K562 (cell line): ENCODE results near the gene SYT7.

Experiments
- BMI1 ChIP-seq: fragments of 150-350 bp; IDR thresholded peaks from 2 replicates; pipeline ENCODE4 v1.6.1; 2014; ENCODE audit warnings: low read length
- EZH2 ChIP-seq: IDR thresholded peaks from 2 replicates; pipeline ENCODE4 v1.6.1; 2012; ENCODE audit warnings: low read depth, mild to moderate bottlenecking, inconsistent platforms, low read length, borderline replicate concordance
- HCFC1 ChIP-seq: IDR thresholded peaks from 2 replicates; pipeline ENCODE4 v1.6.1; 2012; ENCODE audit warnings: low read depth, low read length, improper control_type of control experiment
- HMG20B ChIP-seq: fragments of 250-450 bp; sonication (Bioruptor Pico); IDR thresholded peaks from 2 replicates; pipeline ENCODE4 v1.5.0; 2021; ENCODE audit warnings: mild to moderate bottlenecking
- POLR2AphosphoS2 ChIP-seq: IDR thresholded peaks from 2 replicates; pipeline ENCODE4 v1.6.1; 2012; ENCODE audit warnings: low read length, improper control_type of control experiment
- POLR2AphosphoS5 ChIP-seq: IDR thresholded peaks from 2 replicates; pipeline ENCODE4 v1.6.1; 2011; ENCODE audit warnings: mild to moderate bottlenecking, low read depth, low read length, moderate library complexity; ENCODE audit not compliant: control insufficient read depth, insufficient read depth
- TAF15 ChIP-seq: fragments of 200-400 bp; formaldehyde crosslinking; IDR thresholded peaks from 2 replicates; pipeline ENCODE4 v1.6.1; 2017; ENCODE audit warnings: mild to moderate bottlenecking, low read depth, low read length, moderate library complexity
- TBL1XR1 ChIP-seq, 2 experiments: IDR thresholded peaks; 2 replicates each; pipeline ENCODE4 v1.6.1; 2012; ENCODE audit warnings: improper control_type of control experiment in 2 of 2, low read length in 2 of 2, mild to moderate bottlenecking in 1 of 2
- ZNF134 ChIP-seq: fragments of 250-450 bp; sonication (Bioruptor Pico); conservative IDR thresholded peaks from 2 replicates; pipeline ENCODE4 v1.4.0; 2020
- TF ChIP-seq, protein P1 (sequence below), 3 experiments: IDR thresholded peaks in 2 of 3; conservative IDR thresholded peaks in 1 of 3; 2 replicates each; pipeline ENCODE4 v1.5.1; 2011 to 2012; ENCODE audit warnings: low read length in 3 of 3, mild to moderate bottlenecking in 3 of 3, control low read depth in 2 of 3, improper control_type of control experiment in 1 of 3, inconsistent platforms in 1 of 3, low read depth in 1 of 3, mixed read lengths in 1 of 3, moderate library complexity in 1 of 3; ENCODE audit not compliant: insufficient read depth in 2 of 3

DNA sequence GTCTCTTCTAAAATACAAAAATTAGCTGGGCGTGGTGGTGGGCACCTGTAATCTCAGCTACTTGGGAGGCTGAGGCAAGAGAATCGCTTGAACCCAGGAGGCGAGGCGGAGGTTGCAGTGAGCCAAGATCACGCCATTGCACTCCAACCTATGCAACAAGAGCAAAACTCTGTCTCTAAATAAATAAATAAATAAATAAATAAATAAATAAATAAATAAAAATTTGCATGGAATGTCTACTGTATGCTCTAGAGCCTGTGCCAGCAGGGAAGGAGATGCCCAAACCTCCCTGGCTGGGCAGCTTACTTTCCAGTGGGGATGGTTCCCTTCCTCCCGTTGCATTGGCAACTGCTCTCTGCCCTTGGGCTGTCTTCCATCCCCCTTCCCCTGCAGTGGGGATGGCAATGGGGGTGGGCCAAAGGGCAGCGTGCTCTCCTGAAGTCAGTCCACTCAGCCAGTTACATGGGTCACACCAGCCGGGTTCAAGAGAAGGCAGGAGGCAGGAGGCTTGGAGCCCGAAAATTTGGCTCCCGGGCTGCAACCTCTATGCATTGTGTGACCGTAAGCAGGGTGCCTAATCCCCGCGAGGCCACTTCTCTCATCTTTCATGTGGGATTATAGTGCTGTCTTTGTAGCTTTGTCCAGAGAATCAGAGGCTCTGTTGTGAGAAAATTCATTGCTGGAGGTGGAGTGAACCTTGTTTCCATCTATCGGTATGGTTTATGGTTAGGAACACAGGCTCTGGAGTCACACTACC, 73.7 kb downstream of the SYT7 start:
- TF ChIP-seq, protein P1, sequence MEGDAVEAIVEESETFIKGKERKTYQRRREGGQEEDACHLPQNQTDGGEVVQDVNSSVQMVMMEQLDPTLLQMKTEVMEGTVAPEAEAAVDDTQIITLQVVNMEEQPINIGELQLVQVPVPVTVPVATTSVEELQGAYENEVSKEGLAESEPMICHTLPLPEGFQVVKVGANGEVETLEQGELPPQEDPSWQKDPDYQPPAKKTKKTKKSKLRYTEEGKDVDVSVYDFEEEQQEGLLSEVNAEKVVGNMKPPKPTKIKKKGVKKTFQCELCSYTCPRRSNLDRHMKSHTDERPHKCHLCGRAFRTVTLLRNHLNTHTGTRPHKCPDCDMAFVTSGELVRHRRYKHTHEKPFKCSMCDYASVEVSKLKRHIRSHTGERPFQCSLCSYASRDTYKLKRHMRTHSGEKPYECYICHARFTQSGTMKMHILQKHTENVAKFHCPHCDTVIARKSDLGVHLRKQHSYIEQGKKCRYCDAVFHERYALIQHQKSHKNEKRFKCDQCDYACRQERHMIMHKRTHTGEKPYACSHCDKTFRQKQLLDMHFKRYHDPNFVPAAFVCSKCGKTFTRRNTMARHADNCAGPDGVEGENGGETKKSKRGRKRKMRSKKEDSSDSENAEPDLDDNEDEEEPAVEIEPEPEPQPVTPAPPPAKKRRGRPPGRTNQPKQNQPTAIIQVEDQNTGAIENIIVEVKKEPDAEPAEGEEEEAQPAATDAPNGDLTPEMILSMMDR (IDR thresholded peaks at IDR 0.05 in 2 of 3, conservative IDR thresholded peaks at IDR 0.05 in 1 of 3; ENCODE audit: insufficient read depth in 2 of 3, low read depth in 1 of 3, low read length in 3 of 3) = no peak
- TF ChIP-seq POLR2AphosphoS5 = no peak
- no peak for TF ChIP-seq EZH2
- no peak for TF ChIP-seq HMG20B (CRISPR knock-in tag)
- TF ChIP-seq POLR2AphosphoS2 = no peak
- no peak for TF ChIP-seq HCFC1
- no peak for TF ChIP-seq ZNF134 (CRISPR knock-in tag)
- TF ChIP-seq TBL1XR1 (IDR thresholded peaks at IDR 0.05; ENCODE audit: low read length in 2 of 2) = no peak
- no peak for TF ChIP-seq TAF15
- no peak for TF ChIP-seq BMI1
